Choroid plexus epithelial cell (primary cell): ENCODE measurements around the gene UNC5CL.

ENCODE experiments used
- DNase-seq: peaks from one replicate; pipeline ENCODE4 v3.0.0-alpha.2; 2010; ENCODE audit warnings: low read depth
- H3K4me3 ChIP-seq: 2 replicates; pipeline ENCODE4 v1.5.1; 2011; ENCODE audit warnings: low read depth, mild to moderate bottlenecking, control low read depth, low read length, moderate library complexity
- CTCF ChIP-seq: conservative IDR thresholded peaks from 2 replicates; pipeline ENCODE4 v1.5.1; 2011; ENCODE audit warnings: low read depth, mild to moderate bottlenecking, control low read depth, inconsistent platforms, low read length, moderate library complexity

UNC5CL gene

GRCh38 chr6:41063884-41064285 is 24.9 kb upstream of the UNC5CL start:
- no peak for TF ChIP-seq CTCF
- DNase-seq, result no peak
- H3K4me3 ChIP-seq, result no peak overlapping the region

- no peak overlapping the region for H3K4me3 ChIP-seq
- no peak for DNase-seq
- no peak for TF ChIP-seq CTCF
These were observed 23.0 kb upstream of the UNC5CL start for GRCh38 chr6:41062056-41062455.

GRCh38 chr6:41061196-41061726 is 22.2 kb upstream of the UNC5CL start:
- no peak overlapping the region for H3K4me3 ChIP-seq
- TF ChIP-seq CTCF, result no peak
- no peak for DNase-seq

GRCh38 chr6:41059556-41059955 is 20.5 kb upstream of the UNC5CL start:
- DNase-seq, result peak; percentile 47

GRCh38 chr6:41058783-41059181 is 19.8 kb upstream of the UNC5CL start:
- no peak for DNase-seq
- no peak overlapping the region for H3K4me3 ChIP-seq
- TF ChIP-seq CTCF, result no peak

More at GRCh38 chr6:41059556-41059955, 20.5 kb upstream of the UNC5CL start:
- no peak overlapping the region for H3K4me3 ChIP-seq
- no peak for TF ChIP-seq CTCF

- no peak for TF ChIP-seq CTCF
These were observed 17.9 kb upstream of the UNC5CL start for GRCh38 chr6:41056768-41057490.

GRCh38 chr6:41055149-41055548 is 16.1 kb upstream of the UNC5CL start:
- H3K4me3 ChIP-seq, result no peak overlapping the region
- TF ChIP-seq CTCF, result no peak
- DNase-seq, result no peak

More at GRCh38 chr6:41056768-41057490, 17.9 kb upstream of the UNC5CL start:
- no peak overlapping the region for H3K4me3 ChIP-seq
- DNase-seq, result no peak
